HG02870 (cell line): Measurements from ENCODE around the gene JAKMIP1.
"Not testable (repeated sequence)": the region's sequence is repeated elsewhere in the genome, so short reads cannot be mapped to it uniquely, and the experiment has no call there.

Experiments used
- ATAC-seq: cut with Tn5 transposase; IDR thresholded peaks from one replicate; pipeline ENCODE4 v1.9.1; 2021; ENCODE audit warnings: mild to moderate bottlenecking, moderate library complexity; ENCODE audit not compliant: unreplicated experiment

The JAKMIP1 gene

DNA sequence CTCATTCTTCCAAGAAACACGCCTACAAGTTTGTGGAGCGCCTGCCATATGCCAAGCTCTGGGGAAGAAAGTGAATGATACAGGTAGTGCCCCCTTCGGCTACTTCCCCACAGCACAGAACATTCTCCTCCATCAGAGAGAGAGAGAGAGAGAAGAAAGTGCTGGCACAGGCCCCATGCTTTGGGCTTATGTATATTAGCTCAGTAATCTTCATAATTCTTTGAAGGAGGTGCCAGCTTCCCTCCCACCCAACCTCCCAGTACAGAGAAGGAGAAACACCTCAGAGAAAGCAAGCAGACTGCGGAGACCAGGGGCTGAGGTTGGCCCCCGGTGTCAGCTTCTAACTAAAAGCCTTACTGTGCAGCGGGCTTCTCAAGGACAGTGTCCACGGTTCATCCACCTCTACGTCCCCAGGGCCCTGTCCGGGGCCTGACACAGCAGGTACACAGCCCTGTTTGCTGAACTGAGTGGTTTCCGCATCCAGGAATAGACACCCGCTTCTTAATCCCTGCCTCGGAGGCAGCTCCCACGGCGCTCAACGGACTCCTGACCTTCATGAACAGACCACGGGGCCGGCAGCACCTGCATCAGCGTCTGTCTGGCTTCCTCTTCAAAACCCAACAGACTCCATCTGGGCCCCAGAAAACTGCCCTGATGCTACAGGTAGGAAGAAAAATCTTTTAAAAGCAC is 50.2 kb downstream of the JAKMIP1 start:
- no peak for ATAC-seq

DNA sequence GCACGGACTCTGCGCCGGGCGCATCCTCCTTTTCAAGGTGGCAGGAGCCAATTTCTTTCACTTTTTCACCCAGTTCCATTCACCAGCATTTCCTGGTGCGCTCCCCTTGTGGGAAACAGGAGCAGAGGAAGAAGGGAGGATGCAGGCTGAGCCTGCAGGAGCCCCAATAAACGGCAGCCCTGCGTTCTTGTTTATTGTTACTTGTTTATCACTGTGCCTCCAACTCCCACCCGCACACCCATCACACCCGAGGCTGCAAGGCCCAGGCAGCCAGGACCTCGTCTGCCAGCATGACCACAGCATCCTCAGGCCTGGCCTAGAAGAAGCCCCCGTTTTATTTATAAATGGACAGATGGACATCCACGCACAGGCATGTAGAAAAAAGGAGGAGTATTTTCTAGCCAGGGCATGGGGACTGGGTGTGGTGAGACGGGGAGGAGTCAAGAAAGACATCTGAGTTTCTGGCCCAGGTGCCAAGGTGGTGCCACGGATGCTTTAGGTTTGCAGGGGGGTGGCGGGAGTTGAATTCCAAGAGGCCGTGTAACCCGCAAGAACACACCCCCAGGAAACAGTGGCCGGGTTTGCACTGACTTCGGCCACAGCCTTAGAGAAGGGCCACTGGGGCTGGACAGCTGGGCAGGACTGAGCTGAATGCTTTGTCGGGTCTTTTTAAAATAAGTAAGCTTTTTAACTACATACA is 51.7 kb downstream of the JAKMIP1 start:
- ATAC-seq, result no peak

DNA sequence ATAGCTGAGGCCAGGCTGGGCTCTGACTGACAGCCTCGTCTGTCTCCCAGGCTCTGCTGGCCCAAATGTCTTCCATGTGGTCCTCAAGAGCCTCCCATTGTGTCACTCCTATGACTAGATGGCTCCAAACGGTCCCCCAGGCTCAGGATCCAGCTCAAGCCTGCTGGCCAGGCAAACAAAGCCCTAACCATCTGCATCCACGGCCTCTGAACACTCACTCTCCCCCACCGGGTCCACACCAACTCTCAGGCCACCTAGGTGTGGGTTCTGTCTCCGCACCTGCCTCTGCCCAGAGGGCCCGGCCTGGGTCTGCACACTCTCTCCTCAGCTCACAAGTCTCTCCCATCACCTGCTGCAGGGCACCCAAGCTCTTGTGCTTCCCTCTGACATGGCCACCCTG is 52.9 kb downstream of the JAKMIP1 start:
- no peak for ATAC-seq

DNA sequence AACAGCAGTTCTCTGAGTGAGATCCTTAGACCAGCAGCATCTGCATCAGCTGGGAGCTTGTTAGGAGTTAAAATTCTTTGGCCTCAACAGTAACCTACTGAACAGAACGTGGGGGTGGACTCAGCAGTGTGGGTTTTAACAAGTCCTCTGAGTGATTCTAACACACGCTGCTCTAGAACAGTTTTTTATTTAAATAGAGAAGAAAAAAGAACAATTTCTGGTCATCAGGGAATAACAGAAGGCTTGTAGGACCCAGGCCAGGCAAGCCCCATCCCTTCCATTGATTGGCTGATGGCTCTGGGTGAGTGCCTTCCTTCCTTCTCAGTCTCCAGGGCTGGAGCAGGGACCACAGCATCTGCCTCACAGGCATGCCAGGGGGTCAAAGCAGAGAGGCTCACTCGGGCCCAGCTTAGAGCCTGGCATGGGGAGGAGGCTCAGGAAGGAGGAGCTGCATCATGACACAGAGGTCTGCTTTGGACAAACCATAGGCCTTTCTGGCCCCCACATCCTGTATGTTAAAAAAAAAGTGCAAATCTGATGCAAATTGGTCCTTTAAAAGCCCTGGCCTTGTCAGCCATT is 56.7 kb downstream of the JAKMIP1 start:
- no peak for ATAC-seq

DNA sequence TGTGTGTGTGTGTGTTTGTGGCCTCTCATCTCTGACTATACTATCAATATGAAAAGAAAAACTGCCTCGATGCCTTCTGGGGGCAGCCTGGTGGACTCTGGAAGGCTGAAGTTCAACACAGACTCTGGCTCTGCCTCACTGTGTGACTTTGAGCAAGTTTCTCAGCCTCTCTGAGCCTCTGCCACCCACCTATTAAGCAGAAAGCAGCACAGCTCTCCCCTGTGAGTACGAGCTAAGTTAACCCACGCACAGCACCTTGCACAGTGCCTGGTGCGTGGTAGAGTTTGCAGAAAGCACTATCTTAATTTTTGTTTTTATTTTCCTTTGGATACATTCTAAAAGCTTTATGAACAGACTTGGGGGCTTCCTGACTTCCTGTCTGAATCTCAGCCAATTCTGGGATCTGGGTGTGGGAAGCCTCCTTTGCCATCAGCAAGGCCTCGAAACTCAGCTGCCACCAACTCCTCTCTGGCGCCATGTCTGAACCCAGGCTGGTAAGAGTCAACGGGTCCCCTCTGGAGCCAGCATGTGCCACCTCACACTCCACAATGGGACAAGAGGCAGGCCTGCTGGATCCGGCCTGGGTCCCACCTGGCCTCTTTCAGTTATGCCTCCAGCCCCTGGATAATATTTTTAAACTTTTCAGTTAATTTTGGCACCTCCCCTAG is 57.3 kb downstream of the JAKMIP1 start:
- ATAC-seq, result no peak

DNA sequence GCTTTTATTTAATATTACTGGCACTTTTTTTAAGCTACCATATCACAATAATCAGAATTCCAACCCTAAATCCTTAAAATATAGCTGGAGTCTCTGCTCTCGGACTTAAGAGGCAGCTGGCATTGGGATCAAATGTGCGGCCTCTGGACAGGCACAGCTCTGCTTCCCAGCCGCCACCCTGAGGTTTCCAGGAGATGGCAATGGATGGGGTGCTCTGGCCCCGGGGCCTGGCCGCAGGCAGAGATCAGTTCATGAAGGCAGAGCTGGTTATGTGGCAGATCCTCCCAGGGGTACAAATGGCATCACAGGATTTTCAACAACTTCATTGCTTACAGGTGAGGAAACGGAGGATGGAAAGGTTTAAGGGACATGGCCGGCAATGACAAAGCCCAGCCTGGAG is 57.8 kb downstream of the JAKMIP1 start:
- no peak for ATAC-seq

DNA sequence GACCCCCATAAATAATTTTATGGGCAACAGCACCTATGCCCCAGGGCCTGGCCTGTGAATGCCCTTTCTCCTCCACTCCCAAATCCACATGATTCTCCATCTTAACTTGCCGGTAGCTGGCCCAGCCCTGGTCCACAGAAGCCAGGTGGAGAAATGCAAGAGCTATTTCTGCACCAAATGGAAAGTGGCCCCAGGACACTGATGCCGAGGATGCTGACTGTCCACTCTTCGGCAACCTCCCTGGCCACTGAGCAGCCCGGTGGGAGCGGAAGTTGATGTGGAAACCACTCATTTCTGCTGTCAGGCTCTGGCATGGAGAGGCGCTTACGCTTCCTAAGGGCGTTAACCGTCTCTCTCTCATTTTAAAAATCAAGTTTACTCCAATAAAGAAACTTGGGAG is 58.8 kb downstream of the JAKMIP1 start:
- no peak for ATAC-seq

DNA sequence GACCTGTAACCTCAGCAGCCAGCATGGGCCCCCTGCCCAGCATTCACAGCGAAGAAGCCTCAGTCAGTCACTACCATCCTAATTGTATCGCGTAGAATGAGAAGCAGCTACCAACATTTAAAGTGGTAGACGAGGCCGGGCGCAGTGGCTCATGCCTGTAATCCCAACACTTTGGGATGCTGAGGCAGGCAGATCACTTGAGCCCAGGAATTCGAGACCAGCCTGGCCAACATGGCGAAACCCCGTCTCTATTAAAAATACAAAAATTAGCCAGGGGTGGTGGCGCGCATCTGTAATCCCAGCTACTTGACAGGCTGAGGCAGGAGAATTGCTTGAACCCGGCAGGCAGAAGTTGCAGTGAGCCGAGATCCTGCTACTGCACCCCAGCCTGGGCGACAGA is 59.3 kb downstream of the JAKMIP1 start:
- ATAC-seq, result not testable (repeated sequence)

DNA sequence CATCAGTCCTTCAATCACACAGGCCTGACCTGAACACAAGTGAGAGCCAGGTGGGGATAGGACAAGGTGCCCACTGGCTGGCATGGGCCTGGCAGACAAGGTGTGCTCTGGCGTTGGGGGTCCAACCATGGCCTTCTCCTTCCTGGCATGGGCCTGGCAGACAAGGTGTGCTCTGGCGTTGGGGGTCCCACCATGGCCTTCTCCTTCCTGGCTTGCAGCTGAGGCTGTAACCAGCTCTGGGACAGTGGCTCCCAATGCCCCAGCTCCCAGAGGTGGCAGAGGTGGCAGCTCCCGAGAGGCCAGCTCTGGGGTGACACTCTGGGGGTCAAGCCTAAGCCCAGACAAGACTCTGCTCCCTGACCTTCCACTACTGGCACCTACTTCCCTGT is 62.6 kb downstream of the JAKMIP1 start:
- no peak for ATAC-seq

DNA sequence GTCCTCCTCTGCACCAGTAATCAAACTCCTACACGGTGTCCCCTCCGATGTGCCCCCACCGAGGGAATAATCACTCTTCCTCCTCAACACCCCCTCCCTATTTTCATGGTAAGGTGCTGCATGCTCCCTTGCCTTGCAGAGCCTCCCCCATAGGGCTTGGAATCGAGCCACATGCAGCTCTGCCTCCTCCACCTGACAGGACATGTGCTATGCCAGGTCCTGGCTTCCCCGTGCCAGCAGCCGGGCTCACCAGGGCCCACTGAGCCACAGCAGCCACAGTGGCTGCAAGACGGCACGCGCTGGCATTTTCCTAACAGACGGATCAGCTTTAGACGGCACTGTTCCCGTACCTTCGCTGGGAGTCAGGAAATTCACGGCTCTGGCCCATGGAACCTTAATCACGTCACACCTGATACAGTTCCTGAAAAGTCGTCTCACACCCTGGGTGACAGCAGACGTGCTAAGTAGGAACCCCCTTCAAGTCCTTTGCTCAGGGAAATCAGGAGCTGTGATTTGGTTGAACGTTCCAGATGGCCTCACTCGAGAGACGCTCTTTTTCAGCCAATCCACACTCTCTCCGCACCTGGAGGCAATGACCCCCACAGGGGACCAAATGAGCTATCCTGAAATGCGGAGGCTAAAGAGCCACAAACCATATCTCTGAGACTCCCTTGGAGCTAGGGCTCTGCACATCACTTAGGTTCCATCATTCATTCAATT is 63.2 kb downstream of the JAKMIP1 start:
- no peak for ATAC-seq

DNA sequence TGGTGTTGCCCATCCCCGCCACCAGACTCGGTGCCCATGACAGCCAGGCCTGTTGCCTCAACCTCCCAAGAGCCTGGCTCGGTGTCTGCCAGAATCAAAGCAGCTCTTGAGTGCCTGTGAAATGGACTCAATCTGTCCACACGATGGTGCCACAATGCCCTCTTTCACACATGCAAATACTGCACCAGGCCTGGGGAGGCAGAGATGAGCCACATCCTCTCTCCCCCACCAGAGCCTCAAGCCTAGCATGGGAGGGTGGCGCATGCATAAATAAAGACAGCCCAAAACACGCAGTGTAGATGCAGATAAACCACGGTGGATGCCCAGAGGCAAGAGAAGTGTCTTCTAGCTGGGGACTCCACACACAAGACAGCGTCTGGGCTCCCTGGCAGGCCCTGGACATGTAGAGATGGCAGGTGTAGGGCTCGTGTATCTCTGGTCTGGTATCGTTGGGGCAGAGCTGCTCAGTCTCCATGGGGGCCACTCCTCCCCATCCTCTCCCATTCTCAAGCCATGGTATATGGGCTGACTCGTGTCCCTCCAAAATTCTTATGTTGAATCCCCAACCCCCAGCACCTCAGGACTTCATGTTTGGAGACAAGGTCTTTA is 65.6 kb downstream of the JAKMIP1 start:
- ATAC-seq, result peak; percentile 95

DNA sequence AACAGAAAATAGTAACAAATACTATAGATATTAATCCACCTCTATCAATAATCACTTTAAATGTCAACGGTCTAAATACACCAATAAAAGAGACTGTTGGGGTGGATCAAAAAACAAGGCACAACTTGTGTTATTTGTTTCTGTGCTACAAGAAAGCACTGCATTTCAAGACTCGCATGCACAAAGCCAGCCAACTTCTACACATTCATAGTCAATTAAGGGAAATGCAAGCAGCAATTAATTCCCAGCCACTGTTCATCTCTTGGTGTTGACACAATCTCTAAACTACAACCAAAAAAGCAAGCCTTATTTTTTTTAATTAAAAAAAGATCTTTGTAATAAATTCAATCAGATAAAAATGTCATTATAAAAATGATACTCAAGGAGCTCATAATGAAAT is 67.6 kb downstream of the JAKMIP1 start:
- ATAC-seq, result no peak

DNA sequence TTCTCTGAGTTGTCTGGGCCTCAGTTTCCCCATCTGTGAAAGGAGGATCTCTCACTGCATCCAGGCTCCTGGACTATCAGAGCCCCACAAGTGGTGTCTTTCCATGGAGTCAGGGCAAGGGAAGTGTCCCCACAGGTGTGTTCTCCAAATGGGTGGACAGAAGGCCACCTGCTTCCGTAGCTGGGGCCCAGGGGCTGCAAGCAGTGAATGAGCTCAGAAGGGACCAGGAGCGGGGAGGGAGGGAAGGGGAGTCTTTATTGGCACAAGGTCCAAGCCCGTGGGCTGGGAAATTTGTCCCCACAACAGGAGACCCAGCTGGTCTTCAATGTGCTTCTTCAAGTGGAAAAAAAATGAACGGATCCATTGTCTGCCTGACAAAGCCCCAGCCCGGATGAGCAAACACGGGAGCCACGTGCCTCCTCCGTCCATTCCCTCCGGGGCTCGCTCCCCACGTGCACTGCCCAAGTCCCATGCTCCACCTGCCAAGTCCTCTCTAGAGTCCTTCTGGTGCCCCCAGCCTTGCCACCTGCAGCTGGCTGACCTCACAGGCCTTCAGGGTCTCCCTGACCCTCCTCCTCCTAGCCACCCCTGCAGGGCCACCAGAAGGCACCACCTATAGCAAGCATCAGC is 72.0 kb downstream of the JAKMIP1 start:
- no peak for ATAC-seq

DNA sequence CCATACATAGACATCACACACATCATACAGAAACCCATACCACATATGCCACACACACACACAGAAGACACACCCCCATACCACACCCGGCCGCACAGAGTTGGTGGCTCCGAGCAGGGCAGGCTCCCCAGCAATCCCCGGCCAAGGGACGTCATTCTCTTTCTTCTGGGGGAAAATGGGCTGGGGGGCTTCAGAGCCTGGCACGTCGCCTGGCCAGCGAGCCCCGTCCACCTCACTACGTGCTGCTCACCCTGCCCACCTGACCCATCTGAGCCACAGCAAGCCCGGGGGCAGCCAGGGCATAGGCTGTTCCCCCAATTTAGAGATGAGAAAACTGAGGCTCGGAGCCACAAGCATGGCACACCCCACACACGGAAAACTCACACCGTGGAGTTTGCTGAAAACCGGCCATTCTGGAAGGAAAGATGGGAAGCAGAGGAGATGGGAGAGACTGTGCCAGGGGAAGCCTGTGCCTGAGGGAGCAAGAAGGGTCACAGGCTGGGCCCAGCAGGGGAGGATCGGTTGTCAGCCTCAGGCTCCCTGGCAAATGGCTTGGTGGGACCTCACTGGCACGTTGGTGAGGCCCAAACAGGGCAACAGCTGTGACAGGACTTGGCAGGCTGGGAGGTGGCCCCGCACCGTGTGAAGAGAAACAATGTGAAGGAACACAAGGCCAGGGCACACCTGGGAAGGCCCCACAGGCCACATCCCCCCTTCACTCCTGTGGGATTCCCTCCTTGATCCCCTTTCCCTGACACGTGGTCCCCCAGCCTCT is 73.2 kb downstream of the JAKMIP1 start:
- ATAC-seq, result no peak

DNA sequence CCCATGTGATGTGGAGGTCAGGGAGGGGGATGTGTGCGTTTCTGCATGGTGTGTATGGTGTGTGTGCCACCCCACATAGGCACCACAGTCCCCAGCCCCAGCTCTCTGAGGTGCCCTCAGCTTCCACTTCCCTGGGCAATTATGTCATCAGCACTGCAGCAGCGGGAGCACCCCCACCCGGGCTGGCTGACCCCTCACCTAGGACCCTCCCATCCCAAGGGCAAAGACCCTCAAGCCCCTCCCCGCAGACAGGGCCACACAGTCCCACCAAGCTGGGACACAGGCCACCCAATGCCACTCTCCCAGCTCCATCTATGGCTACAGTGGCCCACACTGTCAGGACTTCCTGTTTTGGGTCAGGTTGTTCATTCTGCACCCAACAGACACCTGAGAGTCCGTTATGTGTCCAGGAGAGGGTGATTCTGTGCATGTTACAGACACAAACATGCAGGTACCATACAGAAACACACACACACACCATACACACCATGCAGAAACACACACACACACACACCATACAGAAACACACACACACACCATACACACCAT is 75.2 kb downstream of the JAKMIP1 start:
- no peak for ATAC-seq

DNA sequence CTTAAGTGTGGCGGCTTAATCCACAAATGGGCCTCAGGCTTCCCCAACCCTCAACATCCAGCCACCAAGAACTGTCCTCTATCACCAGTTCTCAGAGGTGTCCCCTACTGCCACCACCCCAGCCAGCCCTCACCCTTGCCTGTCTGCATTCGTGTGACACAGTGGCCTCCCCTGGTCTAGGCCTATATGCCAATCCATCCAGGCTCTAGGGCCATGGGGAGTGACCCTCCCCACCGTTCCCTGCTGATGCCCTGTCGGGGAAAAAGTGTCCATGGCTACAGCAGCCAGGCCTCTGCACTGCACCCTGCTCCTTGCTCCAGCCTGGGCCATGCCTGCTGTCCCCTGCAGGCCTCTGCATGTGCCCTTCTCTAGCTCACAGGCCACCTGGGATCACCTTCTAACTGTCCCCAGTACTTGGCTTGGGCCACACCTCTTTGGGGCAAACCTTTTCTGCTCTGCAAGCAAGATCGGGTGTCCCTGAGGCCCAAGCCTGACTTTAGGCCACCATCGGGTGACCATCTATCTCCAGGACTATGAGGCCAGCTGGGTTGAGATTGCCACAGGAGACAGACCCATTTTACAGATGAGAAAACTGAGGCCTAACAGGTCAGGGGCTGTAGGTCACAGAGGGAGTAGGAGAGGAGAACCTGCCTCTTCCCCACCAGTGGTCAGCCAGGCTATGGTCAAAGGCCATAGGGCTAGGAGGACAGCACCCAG is 75.8 kb downstream of the JAKMIP1 start:
- no peak for ATAC-seq

DNA sequence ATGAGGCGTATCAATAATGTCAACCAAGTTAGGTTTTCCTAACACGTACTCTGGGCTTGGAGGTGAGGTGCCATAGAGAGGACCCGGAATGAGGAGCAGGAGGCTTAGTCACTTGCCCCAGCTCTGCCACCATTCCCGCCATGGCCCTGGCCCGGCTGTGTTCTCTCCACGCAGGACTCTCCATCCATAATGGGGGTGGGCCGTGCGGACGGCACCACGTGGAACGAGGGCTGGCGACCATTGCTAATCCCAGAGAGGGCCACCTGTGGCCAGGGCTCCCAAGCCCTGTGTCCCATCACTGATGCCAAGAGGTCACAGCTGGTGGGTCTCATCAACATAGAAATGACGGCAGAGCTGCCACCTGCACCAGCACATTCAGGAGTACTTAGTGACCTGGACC is 76.4 kb downstream of the JAKMIP1 start:
- ATAC-seq, result no peak

DNA sequence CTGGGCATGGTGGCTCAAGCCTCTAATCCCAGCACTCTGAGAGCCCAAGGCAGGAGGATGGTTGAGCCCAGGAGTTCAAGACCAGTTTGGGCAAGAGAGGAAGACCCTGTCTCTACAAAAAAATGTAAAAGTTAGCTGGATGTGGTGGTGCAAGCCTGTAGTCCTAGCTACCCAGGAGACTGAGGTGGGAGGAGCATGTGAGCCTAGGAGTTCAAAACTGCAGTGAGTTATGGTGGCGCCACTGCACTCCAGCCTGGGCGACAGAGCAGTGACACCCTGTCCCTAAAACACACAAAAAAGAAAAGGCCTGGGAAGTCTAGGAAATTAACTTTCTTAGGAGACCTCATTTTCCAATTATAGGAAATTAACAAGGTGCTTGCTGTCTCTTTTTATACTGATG is 76.8 kb downstream of the JAKMIP1 start:
- no peak for ATAC-seq

DNA sequence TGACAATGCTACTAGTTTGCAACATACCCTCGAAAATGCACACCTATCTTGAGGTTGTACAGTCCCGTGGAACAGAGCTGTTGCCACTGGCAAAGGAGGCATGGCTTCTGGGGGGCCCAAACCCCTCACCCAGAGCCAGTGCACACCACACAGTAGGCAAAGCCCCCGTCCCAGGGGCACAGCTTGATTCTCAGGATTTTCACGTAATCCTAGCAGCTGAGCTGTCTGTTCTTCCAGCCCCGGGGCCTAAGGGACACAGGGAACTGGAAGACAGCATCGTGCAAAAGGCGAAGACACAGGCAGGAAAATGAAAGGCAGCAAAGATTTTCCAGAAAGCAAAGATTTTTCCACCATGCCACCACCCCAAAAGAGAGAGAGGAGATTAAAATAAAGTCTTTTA is 77.2 kb downstream of the JAKMIP1 start:
- ATAC-seq, result no peak
